Stimulated activated CD8-positive, alpha-beta memory T cell treated with anti-CD3 and anti-CD28 coated beads, Interleukin-2, amount 100 ng/mL, for 1 hour (primary cell): ENCODE results near the gene SLC9A1.
A peak's percentile ranks its signal among the peaks of the same experiment; 100 is the strongest.

Experiments used
- DNase-seq, 2 donors: peaks; one replicate each; pipeline ENCODE4 v3.0.0-alpha.2; 2020; ENCODE audit warnings: low read depth in 2 of 2

SLC9A1 gene

GRCh38 chr1:27150641-27151040, 4.3 kb downstream of the SLC9A1 start:
- DNase-seq, result no peak

GRCh38 chr1:27150183-27150582, 4.7 kb downstream of the SLC9A1 start:
- no peak for DNase-seq

GRCh38 chr1:27149762-27150113, 5.2 kb downstream of the SLC9A1 start:
- DNase-seq, result no peak

GRCh38 chr1:27149084-27149761, 5.7 kb downstream of the SLC9A1 start:
- DNase-seq, result no peak

- no peak for DNase-seq
These were observed 6.3 kb downstream of the SLC9A1 start for GRCh38 chr1:27148591-27148990.

- DNase-seq, result no peak
These were observed 6.9 kb downstream of the SLC9A1 start for GRCh38 chr1:27147842-27148518.

GRCh38 chr1:27145934-27146354, 9.0 kb downstream of the SLC9A1 start:
- DNase-seq, result no peak

- no peak for DNase-seq
These were observed 9.8 kb downstream of the SLC9A1 start for GRCh38 chr1:27144920-27145661.

- no peak for DNase-seq
These were observed 10.7 kb downstream of the SLC9A1 start for GRCh38 chr1:27144049-27144748.

GRCh38 chr1:27143401-27143800, 11.5 kb downstream of the SLC9A1 start:
- no peak for DNase-seq

GRCh38 chr1:27142464-27142863, 12.5 kb downstream of the SLC9A1 start:
- no peak for DNase-seq

- DNase-seq, result no peak
These were observed 13.5 kb downstream of the SLC9A1 start for GRCh38 chr1:27141266-27142003.

GRCh38 chr1:27139980-27140379, 14.9 kb downstream of the SLC9A1 start:
- DNase-seq, result no peak

GRCh38 chr1:27138927-27139326, 16.0 kb downstream of the SLC9A1 start:
- no peak for DNase-seq

GRCh38 chr1:27138368-27138767, 16.6 kb downstream of the SLC9A1 start:
- DNase-seq, result no peak

- DNase-seq, result no peak
These were observed 17.3 kb downstream of the SLC9A1 start for GRCh38 chr1:27137544-27138075.

GRCh38 chr1:27136998-27137542, 17.9 kb downstream of the SLC9A1 start:
- DNase-seq, result peak; percentile 51 to 52

- no peak for DNase-seq
These were observed 18.7 kb downstream of the SLC9A1 start for GRCh38 chr1:27136236-27136551.

- DNase-seq, result no peak
These were observed 19.2 kb downstream of the SLC9A1 start for GRCh38 chr1:27135541-27136235.

GRCh38 chr1:27133991-27134390, 20.9 kb downstream of the SLC9A1 start:
- no peak for DNase-seq

GRCh38 chr1:27133158-27133557, 21.8 kb downstream of the SLC9A1 start:
- no peak for DNase-seq
